ENCODE results near the gene KIF13A.
"Not testable (repeated sequence)": the region's sequence is repeated elsewhere in the genome, so short reads cannot be mapped to it uniquely, and the experiment has no call there.

The KIF13A gene

DNA sequence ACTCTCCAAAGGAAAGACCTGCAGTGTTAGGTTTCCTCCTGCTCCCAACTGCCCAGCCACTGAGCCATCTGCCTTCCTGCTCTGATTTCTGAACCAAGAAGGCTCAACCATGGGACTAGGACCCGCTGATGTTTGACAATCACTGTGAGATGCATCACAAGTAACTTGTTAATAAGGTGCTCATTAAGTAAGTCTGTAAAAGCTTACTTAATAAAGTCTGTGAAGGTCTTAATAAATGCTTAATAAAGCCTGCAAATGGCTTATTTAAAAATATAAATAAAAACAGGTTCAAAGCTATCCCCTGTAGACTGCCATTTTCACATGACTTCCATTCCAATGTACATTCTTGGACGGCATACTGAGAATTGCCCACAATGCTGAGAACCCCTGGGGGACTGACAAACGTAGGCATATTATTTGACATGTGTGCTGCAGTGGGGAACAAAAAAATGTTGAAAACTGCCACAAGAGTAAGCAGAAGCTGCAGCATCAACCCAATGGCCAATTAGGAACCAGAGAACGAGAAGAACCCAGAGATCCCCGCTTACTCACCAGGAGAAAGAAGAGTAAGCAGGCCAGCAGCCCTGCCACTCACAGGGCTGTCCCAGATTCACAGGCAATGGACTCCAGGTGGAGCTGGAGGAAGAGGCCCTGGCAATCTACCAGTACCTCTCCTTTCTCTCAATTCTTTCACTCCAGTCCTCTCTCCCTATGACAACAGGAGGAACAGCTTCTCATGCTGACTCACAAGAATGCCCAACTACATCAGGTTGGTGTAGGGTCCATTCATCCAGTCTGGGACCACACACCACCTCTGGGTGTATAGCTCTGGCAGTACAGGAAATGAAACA, 19.5 kb downstream of the KIF13A start:
- no peak for DNase-seq

DNA sequence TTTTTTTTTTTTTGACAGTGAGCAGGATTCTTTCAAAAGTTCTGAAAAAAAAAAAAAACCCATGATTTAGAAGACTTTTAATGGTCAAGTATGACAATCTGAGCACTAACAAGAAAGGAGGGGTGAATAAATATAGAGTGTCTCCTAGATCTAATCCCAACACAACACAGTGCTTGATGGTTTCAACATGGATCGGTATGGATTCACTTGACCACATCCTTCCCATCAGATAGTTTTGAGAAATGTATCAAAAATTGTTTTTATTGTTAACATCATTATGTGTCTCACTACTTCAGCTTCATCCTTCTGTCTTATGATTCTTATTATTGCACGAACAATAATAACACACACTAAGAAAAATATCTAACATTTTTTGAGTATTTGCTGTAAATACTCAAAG, 21.0 kb downstream of the KIF13A start:
- no peak for DNase-seq

DNA sequence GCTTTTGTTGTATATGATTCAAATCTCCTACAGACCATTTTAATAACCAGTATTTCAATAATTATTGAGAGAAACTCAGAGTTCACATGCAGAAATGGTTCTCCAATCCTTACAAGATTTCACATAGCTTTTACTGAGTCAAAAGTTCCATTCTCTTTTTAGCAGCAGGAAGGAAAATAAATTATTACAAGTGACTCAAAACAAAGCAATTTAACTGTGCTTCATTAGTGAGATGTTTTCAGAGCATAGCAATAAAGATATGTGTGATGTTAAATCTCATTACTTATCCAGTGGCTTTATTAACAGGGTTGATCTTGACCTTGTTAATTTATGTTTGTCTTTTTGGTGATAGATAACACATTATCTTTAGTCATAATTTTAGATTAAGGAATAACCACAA, 22.0 kb downstream of the KIF13A start:
- DNase-seq: no peak

DNA sequence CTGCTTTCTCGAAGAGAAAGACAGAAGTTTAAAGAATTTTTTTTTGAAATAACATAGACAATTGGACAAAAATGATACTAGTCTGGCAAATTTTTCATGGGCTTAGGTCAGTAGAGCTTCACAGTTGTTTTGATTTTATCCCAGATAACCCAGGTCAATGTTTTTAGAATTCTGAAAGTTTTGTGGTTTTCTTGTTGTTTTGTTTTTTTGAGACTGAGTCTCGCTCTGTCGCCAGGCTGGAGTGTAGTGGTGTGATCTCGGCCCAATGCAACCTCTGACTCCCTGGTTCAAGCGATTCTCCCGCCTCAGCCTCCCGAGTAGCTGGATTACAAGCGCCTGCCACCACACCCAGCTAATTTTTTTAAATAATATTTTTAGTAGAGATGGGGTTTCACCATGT, 22.8 kb downstream of the KIF13A start:
- no peak for DNase-seq

DNA sequence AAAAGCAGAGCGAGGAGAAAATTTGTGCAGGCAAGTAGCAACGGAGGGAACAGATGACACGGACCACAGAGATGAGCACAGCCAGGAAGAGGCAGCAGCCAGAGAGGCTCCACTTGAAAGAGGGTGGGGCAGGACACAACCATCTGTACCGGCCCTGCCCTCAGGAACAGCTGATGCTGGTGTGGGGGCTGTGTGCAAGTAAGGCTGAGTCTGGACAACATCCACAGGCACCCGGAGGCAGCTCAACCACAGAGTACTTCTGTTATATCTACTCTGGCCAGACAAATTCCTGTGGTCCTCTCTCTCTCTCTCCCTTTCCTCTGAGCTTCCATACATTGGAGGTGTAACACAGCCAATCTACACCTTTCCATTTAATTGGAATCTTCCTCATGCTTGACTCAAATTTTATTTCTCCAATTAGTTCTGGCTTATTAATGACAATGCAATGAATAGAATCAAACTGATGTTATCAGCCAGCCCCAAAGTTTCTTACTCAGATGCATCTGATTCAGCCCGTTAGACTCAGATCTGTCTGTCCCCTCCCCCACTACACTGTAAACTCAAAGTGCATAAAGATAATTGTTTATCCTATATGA, 24.9 kb downstream of the KIF13A start:
- peak; percentile 81 for DNase-seq

DNA sequence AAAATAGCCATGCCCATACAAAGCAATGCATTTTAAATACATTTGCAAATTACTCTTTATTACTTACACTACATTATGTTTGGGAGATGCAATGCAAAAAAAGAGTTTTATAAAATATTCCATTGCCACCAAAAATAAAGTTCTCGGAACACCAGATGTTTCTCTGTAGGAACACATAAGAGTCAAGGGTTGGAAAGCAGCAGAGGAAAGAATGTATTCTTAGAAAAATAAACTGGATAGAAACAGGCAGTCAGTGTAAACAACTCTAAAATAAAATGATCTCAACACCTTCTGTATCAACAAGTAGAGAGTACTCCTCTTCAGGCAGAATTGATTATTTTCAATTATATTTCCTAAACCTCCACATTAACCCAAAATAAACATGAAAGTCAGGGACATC, 28.1 kb downstream of the KIF13A start:
- no peak for DNase-seq

DNA sequence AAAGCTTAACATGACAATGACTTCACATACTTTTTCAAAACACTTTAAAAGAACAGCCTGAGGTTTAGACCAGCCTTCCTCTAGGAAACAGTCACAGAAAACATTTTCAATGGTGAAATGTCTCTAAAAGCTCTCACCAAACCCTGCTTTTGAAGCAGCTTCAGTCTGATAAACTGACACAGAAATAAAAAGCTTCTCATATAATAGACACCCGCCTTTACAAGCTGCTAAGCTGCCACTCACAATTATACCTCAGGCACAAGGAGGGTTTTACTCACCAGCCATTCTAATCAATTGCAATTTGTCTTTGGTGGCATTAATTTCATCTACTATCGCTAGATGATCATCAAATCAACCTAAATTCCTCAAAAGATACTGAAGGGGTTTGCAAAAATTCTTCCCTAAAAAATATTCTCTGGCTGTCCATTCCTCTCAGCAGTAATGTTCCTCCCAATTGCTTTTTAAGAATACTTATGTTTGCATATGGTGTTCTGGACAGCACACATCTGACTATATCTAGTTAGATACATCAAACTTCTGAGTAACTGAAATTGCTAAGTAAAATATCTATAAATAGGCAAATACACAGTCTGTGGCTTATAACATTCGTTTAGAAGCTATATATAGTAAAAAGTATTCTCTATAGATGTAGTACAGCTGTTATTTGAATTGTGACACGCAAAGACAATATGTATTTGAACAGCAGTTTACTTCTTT, 29.4 kb downstream of the KIF13A start:
- no peak for DNase-seq

DNA sequence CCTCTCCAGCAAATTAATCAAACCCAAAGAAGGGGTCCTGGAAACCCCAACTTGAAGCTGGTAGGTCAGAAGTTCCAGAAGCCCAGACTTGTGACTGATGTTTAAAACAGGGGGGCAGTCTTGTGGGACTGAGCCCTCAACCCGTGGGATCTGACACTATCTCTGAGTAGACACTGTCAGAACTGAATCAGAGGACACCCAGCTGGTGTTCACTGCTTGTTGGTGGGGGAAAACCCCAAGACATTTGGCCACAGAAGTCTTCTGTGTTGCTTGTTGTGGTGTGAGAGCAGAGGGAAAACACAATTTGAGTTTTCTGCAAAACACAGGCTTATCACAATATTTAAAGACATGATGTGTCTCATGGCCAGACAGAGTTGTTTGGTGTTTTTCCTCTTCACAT, 29.9 kb downstream of the KIF13A start:
- DNase-seq: no peak

DNA sequence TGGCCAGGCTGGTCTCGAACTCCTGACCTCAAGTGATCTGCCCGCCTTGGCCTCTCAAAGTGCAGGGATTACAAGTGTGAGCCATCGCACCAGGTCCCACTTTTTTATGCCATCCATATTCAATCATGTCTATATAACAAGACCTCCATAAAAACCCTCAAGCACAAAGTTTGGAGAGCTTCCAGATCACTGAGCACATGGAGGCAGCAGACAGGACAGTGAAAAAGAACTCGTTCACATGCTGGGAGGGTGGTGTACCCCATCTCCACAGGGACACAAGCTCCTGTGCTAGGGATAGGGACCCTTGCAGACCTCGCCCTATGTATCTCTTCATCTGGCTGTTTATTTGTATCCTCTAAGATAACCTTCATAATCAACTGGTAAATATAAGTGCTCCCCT, 30.3 kb downstream of the KIF13A start:
- DNase-seq: no peak

DNA sequence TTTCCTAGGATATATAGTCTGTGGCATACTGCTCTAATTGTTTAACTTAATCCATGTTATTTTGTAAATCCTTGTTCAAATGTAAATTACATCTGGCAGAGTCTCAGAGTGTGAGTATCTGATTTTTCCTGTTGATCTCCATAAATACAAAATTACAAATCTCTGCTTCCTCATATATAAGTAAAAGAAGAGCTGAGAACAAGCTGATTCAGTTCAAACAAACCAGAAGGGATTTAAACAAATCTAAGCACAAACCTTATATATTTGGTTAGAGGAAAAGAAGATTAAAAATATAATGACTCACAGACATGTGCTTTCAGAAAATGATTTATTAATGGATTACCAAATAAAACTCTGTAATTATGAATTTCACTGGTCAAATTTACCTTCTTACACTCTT, 37.3 kb downstream of the KIF13A start:
- DNase-seq: no peak

DNA sequence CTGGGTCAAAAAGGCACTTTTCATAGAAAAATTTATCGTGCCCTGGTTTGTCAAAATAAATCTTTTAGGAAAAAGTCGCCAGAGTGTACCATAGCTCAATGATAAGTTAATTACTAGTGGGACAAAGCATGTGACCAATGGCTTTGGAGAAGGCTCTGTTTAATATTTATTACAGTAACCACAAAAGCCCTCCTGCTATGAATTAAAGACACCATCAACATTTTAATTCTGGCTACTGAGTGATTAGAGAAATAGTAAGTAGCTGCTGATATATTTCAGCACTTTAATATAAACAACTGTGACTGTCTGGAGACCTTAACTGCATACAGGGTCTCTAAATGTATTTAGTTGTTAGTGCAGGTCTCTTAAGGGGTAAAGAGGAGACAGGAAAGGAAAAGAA, 38.3 kb downstream of the KIF13A start:
- no peak for DNase-seq

DNA sequence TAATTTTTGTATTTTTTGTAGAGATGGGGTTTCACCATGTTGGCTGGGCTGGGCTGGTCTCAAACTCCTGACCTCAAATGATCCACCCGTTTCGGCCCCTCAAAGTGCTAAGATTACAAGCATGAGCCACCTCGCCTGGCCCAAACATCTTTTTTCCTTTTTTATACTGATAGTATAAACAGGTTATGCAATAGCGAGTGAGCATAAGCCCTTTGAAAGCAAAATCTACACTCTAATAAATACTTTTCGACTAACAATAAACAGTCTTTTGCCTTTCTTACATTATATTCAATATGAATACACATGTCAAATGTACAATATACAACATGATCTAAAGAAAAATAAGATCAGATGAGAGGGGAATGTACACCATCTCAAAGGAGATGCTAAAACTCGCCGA, 38.7 kb downstream of the KIF13A start:
- no peak for DNase-seq

DNA sequence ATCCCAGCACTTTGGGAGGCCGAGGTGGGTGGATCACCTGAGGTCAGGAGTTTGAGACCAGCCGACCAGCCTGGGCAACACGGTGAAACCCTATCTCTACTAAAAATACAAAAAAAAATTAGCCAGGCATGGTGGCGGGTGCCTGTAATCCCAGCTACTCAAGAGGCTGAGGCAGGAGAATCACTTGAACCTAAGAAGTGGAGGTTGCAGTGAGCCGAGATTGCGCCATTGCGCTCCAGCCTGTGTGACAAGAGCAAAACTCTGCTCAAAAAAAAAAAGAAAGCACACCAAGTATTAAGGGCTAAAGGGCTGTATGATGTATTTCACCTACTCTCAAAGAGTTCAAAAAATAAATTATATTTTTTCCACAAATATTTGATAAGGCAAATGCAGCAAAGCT, 39.9 kb downstream of the KIF13A start:
- DNase-seq: not testable (repeated sequence)

DNA sequence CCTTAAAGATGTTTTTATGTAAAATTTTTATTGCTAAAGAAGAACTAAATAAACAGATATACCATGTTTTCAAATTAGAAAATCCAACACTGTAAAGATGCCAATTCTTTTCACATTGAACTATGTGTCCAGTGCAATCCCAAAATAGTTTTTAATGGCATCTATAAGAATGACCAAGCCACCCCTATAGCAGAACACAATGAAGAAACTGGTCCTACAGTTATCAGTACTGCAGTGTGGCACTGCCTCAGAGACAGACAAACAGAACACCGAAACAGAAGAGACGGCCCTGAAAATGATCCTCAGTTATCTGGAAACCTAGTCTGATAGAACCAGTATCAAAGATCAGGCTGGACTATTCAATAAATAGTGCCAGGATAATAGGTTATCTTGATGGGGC, 41.9 kb downstream of the KIF13A start:
- DNase-seq: no peak

DNA sequence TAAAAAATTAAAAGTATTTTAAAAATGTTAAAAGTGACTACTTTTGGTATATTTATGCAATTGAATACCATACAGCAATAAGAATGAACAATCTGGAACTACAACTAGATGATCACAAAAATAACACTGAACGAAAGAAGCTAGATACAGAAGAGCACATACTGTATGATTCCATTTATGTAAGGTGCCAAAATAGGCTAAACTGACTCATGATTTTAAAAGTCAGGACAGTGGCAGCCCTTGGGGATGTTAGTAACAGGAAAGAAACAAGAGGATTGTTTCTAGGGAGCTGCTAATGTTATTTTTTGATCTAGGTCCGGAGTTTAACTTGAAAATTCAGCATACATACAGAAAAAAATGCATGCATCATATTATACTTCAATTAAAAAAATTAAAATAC, 42.3 kb downstream of the KIF13A start:
- DNase-seq: no peak

DNA sequence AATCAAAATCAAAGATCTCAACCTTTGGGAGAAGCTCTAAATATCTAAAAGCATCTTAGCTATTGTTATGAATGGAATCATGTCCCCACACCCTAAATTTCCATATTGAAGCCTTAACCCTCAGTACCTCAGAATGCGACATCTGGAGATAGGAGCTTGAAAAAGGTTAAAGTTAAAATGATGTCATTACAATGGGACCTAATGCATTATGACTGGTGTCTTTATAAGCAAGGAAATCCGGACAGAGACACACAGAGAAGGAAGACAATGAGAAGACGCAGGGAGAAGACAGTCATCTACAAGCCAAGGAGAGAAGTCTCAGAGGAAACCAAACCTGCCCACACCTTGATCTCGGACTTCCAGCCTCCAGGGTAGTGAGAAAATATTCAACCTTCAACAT, 46.1 kb downstream of the KIF13A start:
- no peak for DNase-seq

DNA sequence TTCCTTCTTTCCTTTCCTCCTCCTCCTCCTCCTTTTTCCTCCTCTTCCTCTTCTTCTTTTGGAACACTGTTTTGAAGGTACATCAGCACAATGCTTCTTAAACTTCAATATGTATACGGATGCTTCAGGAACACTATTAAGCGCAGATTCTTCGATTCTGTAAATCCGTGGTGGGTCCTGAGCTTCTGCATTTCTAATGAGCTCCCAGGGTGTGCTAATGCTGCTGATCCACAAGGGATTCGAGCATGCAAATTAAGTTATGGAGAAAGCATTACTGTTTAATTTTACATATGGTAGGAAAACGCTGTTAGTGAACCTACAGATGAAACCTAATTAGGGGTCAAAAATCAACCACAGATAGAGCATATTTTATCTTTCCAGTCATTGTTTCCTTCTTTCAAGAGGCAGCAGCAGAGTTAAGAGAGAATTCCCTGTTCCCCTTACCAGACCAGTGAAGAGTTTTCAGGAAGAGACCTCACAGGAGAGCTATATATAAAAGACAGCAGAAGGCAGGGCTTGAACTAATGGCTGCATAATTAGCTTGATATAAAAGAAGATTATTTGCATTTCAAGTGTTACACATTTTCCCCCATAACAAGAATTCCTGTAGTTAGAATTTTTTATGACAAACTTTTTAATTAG, 47.2 kb downstream of the KIF13A start:
- no peak for DNase-seq

DNA sequence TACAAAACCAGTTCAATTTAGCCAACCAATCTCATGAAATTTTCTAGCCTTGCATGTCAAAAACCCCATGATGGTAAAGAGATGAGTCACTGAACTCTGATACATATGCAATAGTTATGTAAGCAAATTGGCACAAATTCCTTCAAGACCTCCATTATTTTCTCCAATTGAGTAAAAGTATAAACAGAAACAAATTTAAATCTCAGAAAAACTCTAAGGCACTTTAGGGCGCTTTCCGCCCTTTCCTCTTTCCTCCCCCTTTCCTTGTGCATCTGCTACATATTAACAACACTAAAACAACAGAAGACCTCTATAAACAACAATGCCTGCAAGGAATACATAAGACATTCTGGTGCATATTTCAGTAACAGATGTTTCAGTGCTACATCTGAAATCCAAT, 48.5 kb downstream of the KIF13A start:
- no peak for DNase-seq

DNA sequence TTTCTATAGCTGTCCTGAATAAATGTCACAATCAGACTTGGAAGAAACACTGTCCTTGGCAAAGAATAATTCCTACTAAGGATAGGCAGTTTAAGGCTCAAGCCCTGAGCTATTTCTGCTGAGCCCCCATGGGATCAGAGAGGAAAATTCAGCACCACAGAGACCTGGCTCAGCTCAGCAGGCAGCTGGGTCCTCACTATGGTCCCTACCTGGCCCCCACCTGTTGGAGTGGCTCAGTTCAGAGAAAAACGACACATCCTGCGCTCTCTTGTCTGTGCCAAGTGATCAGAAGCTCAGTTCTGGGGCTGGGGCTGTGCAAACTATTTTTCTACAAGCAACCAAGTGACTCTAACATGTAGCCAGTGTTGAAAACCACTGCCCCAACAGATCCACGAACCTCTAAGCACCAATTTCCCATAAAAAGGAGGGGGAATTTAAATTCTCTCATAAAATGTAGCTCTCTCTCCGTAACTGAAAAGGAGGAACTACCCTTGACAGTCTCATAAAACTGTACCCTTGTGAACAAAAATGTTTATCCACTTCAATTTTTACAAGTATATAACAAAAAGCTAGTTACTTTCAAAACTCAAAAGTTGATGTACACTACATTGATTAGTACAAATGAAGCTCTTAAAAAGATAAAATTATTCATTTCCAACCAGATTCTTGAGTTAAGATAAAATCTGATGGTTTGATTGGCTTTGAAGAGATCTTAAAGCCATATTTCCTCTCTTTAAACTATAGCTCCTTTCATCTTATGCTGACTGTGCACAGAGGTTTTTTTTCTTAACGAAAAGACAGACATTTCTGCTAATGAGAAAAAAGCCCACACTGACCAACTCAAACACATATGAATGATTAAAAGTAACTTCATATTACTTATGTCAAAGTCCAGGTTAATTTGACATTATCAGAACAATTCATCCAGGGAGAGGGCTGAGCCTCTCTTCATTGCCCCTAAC, 52.0 kb downstream of the KIF13A start:
- peak; percentile 25 for DNase-seq

DNA sequence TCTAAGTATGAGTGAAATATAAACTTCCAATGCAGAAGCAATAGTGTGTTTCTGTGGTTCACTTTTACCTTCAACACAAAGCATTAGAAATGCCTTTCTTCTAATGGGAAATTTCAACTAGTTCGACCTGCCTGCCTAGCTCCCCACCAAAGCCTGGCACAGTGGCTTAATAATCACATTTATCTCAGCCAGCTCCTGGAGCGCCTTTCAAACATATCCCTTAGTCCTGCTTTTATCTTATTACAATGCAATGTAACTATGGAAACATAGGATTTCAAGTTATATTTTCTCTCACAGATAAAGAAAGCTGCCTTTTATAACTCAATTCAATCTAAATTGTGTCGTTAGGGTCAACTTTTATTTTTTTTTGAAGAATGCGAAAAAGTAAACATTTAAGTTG, 53.7 kb downstream of the KIF13A start:
- DNase-seq: no peak

DNA sequence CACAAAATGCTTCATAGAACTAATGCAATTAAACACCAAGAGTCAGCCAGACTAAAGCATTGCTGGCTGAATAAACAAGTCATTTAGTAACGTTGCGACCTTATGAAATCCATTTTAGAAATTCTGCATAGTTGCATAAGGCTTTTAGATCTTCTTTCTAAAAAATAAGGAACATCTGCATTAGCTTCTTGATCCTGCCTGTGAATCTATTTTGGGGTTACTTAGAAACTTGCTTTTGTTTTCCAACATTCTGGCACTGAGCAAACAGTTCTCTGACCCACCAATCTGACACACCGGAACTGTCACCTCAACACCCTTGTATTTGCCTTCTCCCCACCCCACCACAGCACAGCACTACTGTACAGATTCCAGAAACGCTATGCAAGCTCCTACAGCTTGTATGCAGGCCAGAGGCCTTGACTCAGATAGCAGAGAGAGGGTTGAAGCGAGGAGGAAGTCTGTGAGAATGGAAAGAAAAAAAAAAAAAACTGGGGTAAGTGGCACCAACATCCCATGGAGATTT, 55.0 kb downstream of the KIF13A start:
- DNase-seq: peak; percentile 74

DNA sequence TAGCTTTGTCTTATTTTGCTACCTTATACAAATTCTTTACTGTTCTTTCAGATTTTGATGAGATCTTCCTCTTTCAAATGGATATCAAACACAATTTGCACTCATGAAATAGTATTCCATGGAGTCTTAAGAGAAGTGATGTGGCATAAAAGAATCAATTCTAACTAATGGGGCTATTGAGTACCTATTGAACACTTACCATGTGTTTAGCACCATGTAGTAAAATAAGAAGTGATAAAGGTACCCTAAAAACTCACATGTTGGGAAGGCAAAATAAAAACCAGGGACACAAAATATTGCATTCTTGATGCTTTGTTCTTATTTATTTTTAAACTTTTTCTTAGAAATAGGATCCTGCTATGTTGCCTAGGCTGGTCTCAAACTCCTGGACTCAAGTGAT, 56.2 kb downstream of the KIF13A start:
- no peak for DNase-seq

Measured in GF-D8 (cell line).